WTC11 (cell line): Measurements from ENCODE around the gene AGA. TPM values are rescaled to one million over a fixed set of nuclear protein-coding genes. Genes with fewer than 3 reads are reported as not detected.

Experiments used
- ATAC-seq: fragments of 200-7000 bp; cut with Tn5 transposase; 2 replicates; pipeline ENCODE4 v1.10.0; 2021; ENCODE audit warnings: mild to moderate bottlenecking, moderate library complexity
- CTCF ChIA-PET: fragments of 300-600 bp; sonication (Branson Sonifier 250); formaldehyde crosslinking; loops from one replicate; lab custom pipeline; 2021; ENCODE audit warnings: antibody characterized with exemption; lab: Charles Lee
- POLR2A ChIA-PET: fragments of 350-600 bp; sonication (Branson Sonifier 250); formaldehyde crosslinking; loops from one replicate; lab custom pipeline; 2021; ENCODE audit warnings: antibody characterized with exemption; lab: Charles Lee
- DNase-seq: peaks from one replicate; pipeline ENCODE4 v3.0.0; 2021; ENCODE audit warnings: low spot score
- H3K27ac Mint-ChIP-seq: 2 replicates; pipeline ENCODE4 v1.8.0; 2021; ENCODE audit warnings: mixed read lengths
- H3K27me3 Mint-ChIP-seq: 2 replicates; pipeline ENCODE4 v1.8.0; 2021; ENCODE audit warnings: low read depth, mild to moderate bottlenecking, moderate library complexity, mixed read lengths
- H3K36me3 Mint-ChIP-seq: 2 replicates; pipeline ENCODE4 v1.8.0; 2021; ENCODE audit warnings: mixed read lengths
- H3K4me1 Mint-ChIP-seq: 2 replicates; pipeline ENCODE4 v1.8.0; 2022; ENCODE audit warnings: mixed read lengths
- H3K4me3 Mint-ChIP-seq: 2 replicates; pipeline ENCODE4 v1.8.0; 2021; ENCODE audit warnings: mild to moderate bottlenecking, moderate library complexity, mixed read lengths
- H3K9me3 Mint-ChIP-seq: 2 replicates; pipeline ENCODE4 v1.8.0; 2021; ENCODE audit warnings: mixed read lengths
- ETV6 ChIP-seq: sonication (generic); formaldehyde crosslinking; IDR thresholded peaks from 2 replicates; pipeline ENCODE4 v1.8.1; 2022; ENCODE audit warnings: mild to moderate bottlenecking, missing genetic modification reagents
- IRF2 ChIP-seq: sonication (generic); formaldehyde crosslinking; IDR thresholded peaks from 2 replicates; pipeline ENCODE4 v1.8.0; 2022; ENCODE audit warnings: low read depth, missing genetic modification reagents, borderline replicate concordance
- NFE2L1 ChIP-seq: sonication (generic); formaldehyde crosslinking; IDR thresholded peaks from 2 replicates; pipeline ENCODE4 v1.8.1; 2023; ENCODE audit warnings: missing genetic modification reagents
- SMAD4 ChIP-seq: sonication (generic); formaldehyde crosslinking; IDR thresholded peaks from 2 replicates; pipeline ENCODE4 v1.8.0; 2022; ENCODE audit warnings: mild to moderate bottlenecking, missing genetic modification reagents
- ZNF138 ChIP-seq: sonication (generic); formaldehyde crosslinking; conservative IDR thresholded peaks from 2 replicates; pipeline ENCODE4 v1.8.1; 2022; ENCODE audit warnings: mild to moderate bottlenecking, moderate library complexity, missing genetic modification reagents
- ZNF232 ChIP-seq: sonication (generic); formaldehyde crosslinking; IDR thresholded peaks from 2 replicates; pipeline ENCODE4 v1.8.0; 2022; ENCODE audit warnings: mild to moderate bottlenecking, missing genetic modification reagents
- total RNA-seq: library from RNA; stranded (reverse); gene quantifications from 3 replicates; pipeline ENCODE4 v1.2.3, GENCODE V29; 2021
- TF ChIP-seq, protein P1 (sequence below): sonication (generic); formaldehyde crosslinking; IDR thresholded peaks from 2 replicates; pipeline ENCODE4 v1.8.0; 2022; ENCODE audit warnings: mild to moderate bottlenecking, missing genetic modification reagents
- TF ChIP-seq, protein P2 (sequence below): sonication (generic); formaldehyde crosslinking; IDR thresholded peaks from 2 replicates; pipeline ENCODE4 v1.8.0; 2022; ENCODE audit warnings: mild to moderate bottlenecking, missing genetic modification reagents

AGA gene
- total RNA-seq, 1 experiment from 2014 or later = 6.8 TPM

DNA sequence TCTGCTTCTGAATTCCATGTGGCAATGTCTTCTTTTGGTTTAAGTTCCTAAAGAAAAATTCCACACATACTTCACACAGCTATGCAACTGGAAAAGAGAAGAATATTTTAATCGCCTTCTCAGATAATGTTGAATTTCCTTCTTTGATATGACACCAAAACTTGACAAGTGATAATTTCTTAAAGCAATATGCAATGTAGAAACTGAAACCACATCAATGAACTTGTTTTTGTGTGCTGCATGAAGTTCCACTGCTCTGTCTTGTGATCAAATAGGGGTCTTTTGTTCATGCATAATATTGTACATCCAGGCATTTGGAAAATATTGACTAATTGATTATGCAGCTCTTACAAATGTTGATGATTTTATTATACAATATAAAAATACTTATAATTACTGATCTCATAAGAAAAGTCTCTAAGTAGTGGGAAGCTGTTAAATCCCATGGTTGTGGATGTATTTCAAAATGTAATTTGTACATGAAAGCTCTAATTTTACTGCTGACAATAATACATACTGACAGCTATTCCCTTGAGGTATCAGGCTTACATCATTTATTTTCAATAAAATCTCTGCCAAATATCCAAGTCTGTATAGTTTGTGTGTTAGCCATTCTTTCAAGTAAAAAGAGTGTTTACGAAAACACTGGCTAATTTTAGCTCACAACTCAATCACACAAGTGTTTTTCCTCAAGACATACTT, 56.5 kb downstream of the AGA start (continued):
- TF ChIP-seq, protein P1, sequence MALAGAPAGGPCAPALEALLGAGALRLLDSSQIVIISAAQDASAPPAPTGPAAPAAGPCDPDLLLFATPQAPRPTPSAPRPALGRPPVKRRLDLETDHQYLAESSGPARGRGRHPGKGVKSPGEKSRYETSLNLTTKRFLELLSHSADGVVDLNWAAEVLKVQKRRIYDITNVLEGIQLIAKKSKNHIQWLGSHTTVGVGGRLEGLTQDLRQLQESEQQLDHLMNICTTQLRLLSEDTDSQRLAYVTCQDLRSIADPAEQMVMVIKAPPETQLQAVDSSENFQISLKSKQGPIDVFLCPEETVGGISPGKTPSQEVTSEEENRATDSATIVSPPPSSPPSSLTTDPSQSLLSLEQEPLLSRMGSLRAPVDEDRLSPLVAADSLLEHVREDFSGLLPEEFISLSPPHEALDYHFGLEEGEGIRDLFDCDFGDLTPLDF (CRISPR knock-in tag) = no peak
- TF ChIP-seq SMAD4 (no peak), ETV6 (CRISPR knock-in tag) (no peak)

DNA sequence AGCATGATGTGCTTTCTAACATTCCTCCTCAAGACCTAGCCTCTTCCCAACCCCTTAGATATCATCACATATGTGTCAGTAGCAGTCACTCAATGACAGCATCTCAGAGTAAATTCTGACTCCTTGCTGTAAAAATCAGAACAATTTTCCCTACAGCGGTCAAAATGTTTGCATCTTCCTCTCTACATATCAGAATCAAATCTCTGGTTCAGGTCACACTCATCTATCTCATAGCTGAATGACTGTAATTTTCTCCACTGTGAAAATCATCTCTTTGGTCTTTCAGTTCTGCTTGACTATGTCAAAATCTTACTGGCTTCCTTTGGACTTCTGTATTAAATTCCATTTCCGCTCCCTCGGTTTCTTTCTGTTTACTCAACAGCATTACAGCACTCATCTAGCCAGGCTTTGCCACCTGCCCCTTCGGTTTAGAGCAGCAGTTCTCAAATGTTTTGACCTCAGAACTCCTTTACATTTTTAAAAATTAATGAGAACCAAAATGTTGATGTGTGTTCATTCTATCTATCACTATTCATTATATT, 57.3 kb downstream of the AGA start:
- no peak for ATAC-seq
- Mint-ChIP-seq H3K27me3 (no peaks in the 10 kb centered on the region), H3K9me3 (peaks cover 4% of the 10 kb centered on the region)

DNA sequence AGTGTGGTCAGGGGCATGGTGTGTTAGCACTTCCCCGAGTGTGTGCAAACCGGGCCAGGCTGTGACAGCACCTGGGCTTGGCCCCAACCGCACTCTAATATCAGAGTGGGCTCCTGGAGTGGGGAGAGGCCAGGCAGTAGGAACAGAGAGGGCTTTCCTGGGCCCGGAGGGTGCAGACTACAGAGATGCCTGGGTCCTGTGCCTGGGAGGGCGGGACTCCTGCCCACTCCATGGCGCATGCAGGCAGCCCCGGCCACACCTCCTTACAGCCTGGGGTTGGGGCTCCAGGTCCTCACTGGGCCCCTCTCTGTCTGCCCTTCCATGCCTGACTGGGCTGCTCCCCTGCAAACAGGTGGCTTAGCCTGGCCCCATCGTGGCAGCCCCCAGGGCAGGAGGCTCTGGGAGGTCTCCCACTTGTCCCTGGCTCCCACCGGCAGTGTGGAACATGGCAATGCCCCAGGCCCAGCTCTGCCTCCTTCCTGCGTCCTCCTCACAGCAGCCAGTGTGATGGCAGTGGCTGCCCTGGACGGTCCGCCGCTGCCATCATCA, 60.4 kb downstream of the AGA start:
- ATAC-seq (no peak), DNase-seq (no peak)
- CTCF ChIA-PET = interaction anchor here (1.1 to 1.3 kb wide), 3 partner anchors 11 to 222 kb away, joined by 3 to 8 read pairs (median 6); no protein-coding TSS in a partner anchor
- Mint-ChIP-seq H3K9me3 (peaks cover 4% of the 10 kb centered on the region), H3K4me3 (no peak overlapping the region), H3K4me1 (no peaks in the 10 kb centered on the region), H3K27me3 (no peaks in the 10 kb centered on the region), H3K36me3 (peaks cover 5% of the 10 kb centered on the region), H3K27ac (no peak overlapping the region)
- POLR2A ChIA-PET = interaction anchor here (1.2 kb wide), 1 partner anchor 61 kb away, joined by 3 read pairs; no protein-coding TSS in a partner anchor
- TF ChIP-seq IRF2 (CRISPR knock-in tag) = no peak

More for the DNA sequence above, 57.3 kb downstream of the AGA start:
- Mint-ChIP-seq H3K36me3 (peaks cover 5% of the 10 kb centered on the region), H3K4me3 (no peak overlapping the region), H3K27ac (no peak overlapping the region), H3K4me1 (no peaks in the 10 kb centered on the region)
- ChIA-PET POLR2A (no interaction called here), CTCF (no interaction called here)
- TF ChIP-seq NFE2L1 (no peak), ZNF138 (CRISPR knock-in tag) (no peak), ZNF232 (no peak)
- TF ChIP-seq, protein P2, sequence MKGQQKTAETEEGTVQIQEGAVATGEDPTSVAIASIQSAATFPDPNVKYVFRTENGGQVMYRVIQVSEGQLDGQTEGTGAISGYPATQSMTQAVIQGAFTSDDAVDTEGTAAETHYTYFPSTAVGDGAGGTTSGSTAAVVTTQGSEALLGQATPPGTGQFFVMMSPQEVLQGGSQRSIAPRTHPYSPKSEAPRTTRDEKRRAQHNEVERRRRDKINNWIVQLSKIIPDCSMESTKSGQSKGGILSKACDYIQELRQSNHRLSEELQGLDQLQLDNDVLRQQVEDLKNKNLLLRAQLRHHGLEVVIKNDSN (CRISPR knock-in tag) = no peak
- DNase-seq = no peak

Other genes with a start within 250 kb of the AGA start
- 9.9 to 13.5 TPM (median 12.0 TPM) in 3 replicates for gene NEIL3, start 132.6 kb downstream of the AGA start, total RNA-seq